NCI-H1930 (cell line): ENCODE results near the gene CROCC2.

Experiments
- DNase-seq, 2 experiments: peaks; one replicate each; lab custom pipeline; 2025; lab: John Stamatoyannopoulos, UW

The CROCC2 gene

GRCh38 chr2:241015439-241015838, 109.3 kb downstream of the CROCC2 start:
- no peak for DNase-seq

- DNase-seq, result no peak
Measured at GRCh38 chr2:241017228-241017940, 111.2 kb downstream of the CROCC2 start.

- DNase-seq, result no peak
Measured at GRCh38 chr2:241018051-241018891, 112.1 kb downstream of the CROCC2 start.

- DNase-seq, result no peak
Measured at GRCh38 chr2:241019441-241020139, 113.5 kb downstream of the CROCC2 start.

- no peak for DNase-seq
Measured at GRCh38 chr2:241020201-241020600, 114.1 kb downstream of the CROCC2 start.

- no peak for DNase-seq
Measured at GRCh38 chr2:241020629-241021190, 114.6 kb downstream of the CROCC2 start.

GRCh38 chr2:241025639-241026038, 119.5 kb downstream of the CROCC2 start:
- DNase-seq, result no peak

GRCh38 chr2:241029599-241030332, 123.6 kb downstream of the CROCC2 start:
- DNase-seq, result no peak

GRCh38 chr2:241030333-241030680, 124.2 kb downstream of the CROCC2 start:
- no peak for DNase-seq

- DNase-seq, result no peak
Measured at GRCh38 chr2:241030883-241031282, 124.7 kb downstream of the CROCC2 start.

GRCh38 chr2:241031436-241032165, 125.5 kb downstream of the CROCC2 start:
- DNase-seq, result no peak

- DNase-seq, result no peak
Measured at GRCh38 chr2:241033336-241033987, 127.3 kb downstream of the CROCC2 start.

- no peak for DNase-seq
Measured at GRCh38 chr2:241033994-241034393, 127.9 kb downstream of the CROCC2 start.

- no peak for DNase-seq
Measured at GRCh38 chr2:241034490-241035141, 128.5 kb downstream of the CROCC2 start.

- DNase-seq, result no peak
Measured at GRCh38 chr2:241035142-241035817, 129.1 kb downstream of the CROCC2 start.

- no peak for DNase-seq
Measured at GRCh38 chr2:241035818-241036396, 129.8 kb downstream of the CROCC2 start.

- DNase-seq, result no peak
Measured at GRCh38 chr2:241036397-241036963, 130.3 kb downstream of the CROCC2 start.

- DNase-seq, result no peak
Measured at GRCh38 chr2:241036964-241037421, 130.9 kb downstream of the CROCC2 start.

GRCh38 chr2:241037498-241037897, 131.4 kb downstream of the CROCC2 start:
- DNase-seq, result no peak
